ENCODE data around the gene MTERF2.

MTERF2 gene

DNA sequence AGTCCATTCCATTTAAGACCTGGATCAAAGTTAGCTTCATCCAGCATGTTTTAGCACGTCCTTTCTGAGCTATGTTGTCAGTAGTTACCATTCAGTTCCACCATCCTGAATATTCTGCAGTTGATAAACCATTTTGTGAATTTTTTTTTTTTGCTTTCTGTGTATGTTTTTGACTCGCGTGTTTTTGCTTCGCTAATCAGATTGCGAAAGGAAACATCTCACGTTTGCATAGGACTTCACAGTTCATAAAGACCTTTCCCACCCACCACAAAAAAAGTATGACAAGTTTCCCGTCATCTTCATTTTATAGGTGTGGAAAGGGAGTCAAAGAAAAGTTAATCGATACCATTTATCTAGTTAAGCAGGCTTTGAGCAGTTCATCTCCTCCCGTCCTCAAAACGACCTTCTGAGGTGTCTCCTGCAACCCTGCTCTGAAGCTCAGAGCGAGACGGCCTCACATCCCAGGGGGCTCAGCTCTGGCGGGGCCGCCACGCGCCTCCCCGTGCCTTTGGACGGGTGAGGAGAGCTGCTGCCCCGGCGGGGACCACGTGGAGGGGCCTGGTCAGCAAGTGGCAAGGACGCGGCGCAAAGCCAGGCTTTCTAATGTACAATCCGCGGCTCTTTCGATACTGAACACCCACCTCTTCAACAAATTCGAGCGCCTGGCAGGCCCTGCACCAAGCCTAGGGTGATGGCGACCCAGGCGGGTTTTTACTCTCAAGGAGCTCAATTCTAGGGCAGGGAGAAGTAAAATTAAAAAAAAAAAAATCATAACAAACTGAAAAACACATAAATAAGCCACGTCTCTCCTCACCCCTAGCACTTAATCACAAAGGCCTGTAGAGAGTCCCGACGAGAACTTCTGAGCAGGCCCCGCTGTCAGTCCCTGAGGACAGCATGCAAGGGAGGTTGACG is 32.2 kb downstream of the MTERF2 start:
- DNase-seq (ENCODE audit: low read depth in 2 of 2), result no peak

- DNase-seq (ENCODE audit: low read depth in 2 of 2), result no peak
Observed at GRCh38 chr12:106953352-106954250, 33.3 kb downstream of the MTERF2 start.

DNA sequence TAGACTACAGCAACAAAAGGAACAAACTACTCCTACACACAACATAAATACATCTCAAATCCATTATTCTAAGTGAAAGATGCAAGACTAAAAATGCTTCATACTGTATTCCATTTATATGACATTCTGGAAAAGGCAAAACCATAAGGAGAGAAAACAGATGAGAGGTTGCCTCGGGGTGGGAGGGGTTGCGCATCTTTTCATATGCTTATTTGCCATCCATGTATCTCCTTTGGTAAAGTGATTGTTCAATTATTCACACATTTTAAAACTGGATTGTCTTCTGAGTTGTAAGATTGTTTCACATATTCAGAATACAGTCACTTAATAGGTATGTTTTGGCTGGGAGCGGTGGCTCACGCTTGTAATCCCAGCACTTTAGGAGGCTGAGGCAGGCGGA is 36.4 kb downstream of the MTERF2 start:
- DNase-seq (ENCODE audit: low read depth in 2 of 2), result no peak

DNA sequence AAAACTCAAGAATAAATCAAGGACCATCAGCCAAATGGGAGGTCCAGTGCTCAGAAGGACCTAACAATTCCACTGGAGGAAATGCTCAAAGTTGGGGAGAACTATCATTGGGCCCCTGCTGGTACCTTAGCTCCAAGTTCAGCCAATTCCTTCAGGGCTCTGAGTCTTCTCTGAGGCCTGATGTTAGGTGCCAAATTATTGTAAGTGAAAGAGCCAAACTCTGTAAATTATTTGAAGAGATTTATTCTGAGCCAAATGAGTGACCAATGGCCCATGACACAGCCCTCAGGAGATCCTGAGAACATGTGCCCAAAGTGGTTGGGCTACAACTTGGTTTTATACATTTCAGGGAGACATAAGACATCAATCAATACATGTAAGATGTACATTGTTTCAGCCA is 39.5 kb downstream of the MTERF2 start:
- DNase-seq (ENCODE audit: low read depth in 2 of 2), result no peak

DNA sequence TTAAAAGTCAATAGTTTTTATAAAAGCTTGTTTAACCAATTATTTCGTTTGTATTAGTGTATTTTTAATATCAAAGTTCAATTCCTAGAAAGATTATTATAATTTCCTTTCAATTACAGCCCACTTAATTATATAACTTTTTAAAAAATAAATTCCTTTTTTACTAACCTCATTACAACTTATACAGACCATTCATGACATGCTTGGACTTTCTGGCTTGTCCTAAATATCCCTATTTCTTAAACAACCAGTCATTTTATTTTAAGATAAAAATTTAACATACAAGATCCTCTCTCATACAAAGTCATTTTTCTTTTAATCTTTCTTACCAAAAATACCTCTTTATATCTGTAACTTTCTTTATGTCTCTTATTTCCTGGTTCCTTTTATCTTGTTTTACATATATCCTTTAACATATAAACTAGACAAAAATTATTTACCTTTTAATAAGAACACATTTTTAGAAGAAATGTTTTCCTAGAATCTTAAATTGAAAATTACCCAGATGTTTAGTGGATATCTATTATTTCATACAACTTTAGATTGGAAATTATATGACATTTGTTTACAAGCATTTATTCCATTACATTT is 41.6 kb downstream of the MTERF2 start:
- no peak for DNase-seq (ENCODE audit: low read depth in 2 of 2)

DNA sequence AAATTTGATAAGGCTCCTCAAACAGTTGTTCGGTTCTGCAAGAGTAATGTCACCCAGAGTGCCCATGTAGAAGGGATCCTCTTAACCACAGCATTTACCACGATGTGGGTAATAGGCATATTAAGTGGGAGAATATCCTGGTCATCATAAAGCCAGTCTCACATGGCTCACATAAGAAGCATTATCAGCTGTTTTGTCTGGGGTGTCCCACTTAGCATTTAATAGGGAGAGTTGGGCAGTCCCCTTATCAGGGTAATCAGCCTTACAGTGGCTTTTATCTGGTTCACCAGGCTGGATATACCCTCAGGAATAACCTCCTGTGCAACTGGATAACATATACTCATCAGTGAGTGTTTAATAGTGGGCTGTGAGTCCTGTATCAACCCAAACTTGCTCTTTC is 44.2 kb downstream of the MTERF2 start:
- DNase-seq (ENCODE audit: low read depth in 2 of 2), result no peak

DNA sequence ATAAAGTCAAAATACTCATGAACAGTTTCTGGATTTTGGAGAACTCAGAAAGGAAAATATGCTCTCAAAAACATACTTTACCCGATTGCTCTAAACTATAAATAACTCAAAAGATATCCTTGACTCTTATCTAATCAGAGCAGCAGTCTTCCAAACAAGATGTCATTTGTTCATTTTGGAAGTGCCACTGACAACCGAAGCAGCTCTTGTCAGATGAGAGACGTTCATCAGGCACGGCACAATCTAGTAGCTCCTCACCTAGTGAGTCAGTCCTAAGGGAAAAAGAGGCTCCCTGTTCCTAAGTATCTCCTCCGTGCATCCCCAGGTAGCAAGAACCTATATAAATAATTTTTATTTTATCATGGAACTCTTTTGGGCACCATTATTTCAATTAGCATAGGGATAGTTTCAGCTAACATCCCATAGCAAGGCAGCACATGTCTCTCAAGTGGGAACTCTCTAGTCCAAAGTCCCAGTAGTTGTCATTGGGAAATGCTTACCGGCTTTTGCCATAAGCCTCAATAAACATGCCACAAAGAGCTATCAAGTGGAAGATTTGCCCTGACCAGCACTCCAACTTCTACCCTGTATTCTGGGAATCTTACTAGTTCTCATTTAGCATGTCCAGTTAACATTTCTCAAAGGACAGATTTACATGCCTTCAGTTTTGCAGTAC is 45.3 kb downstream of the MTERF2 start:
- DNase-seq (ENCODE audit: low read depth in 2 of 2), result no peak

GRCh38 chr12:106934277-106934676 is 52.7 kb downstream of the MTERF2 start:
- no peak for DNase-seq (ENCODE audit: low read depth in 2 of 2)
